ENCODE measurements around the gene WDR86. TPM values are rescaled to one million over a fixed set of nuclear protein-coding genes. Genes with fewer than 3 reads are reported as not detected.

The WDR86 gene
- total RNA-seq, 2 experiments from 2014 or later = 2.1 to 4.0 TPM

GRCh38 chr7:151393031-151393977, 16.5 kb downstream of the WDR86 start:
- Mint-ChIP-seq H3K27me3 (peaks cover 2% of the 10 kb centered on the region), H3K27ac (no peak overlapping the region), H3K9me3 (peaks cover 5% of the 10 kb centered on the region), H3K4me1 (peaks cover 6% of the 10 kb centered on the region), H3K36me3 (no peaks in the 10 kb centered on the region), H3K4me3 (no peak overlapping the region)
- DNase-seq (no peak), ATAC-seq (ENCODE audit: low read depth) (no peak)
- POLR2A ChIA-PET = no interaction called here

- H3K36me3 Mint-ChIP-seq = no peaks in the 10 kb centered on the region
- DNase-seq (no peak), ATAC-seq (ENCODE audit: low read depth) (no peak)
- no peak overlapping the region for H3K4me3 Mint-ChIP-seq
- no peak overlapping the region for H3K27ac Mint-ChIP-seq
- H3K9me3 Mint-ChIP-seq = no peaks in the 10 kb centered on the region
- H3K27me3 Mint-ChIP-seq = peaks cover 2% of the 10 kb centered on the region
- no peaks in the 10 kb centered on the region for H3K4me1 Mint-ChIP-seq
- POLR2A ChIA-PET = no interaction called here
Measured at GRCh38 chr7:151392426-151392825, 17.4 kb downstream of the WDR86 start.

GRCh38 chr7:151392002-151392401, 17.8 kb downstream of the WDR86 start:
- DNase-seq (no peak), ATAC-seq (ENCODE audit: low read depth) (no peak)
- POLR2A ChIA-PET = no interaction called here
- Mint-ChIP-seq H3K9me3 (no peaks in the 10 kb centered on the region), H3K27me3 (peaks cover 2% of the 10 kb centered on the region), H3K27ac (no peak overlapping the region), H3K4me1 (no peaks in the 10 kb centered on the region), H3K36me3 (no peaks in the 10 kb centered on the region), H3K4me3 (no peak overlapping the region)

- POLR2A ChIA-PET = no interaction called here
Measured at GRCh38 chr7:151391358-151391730, 18.5 kb downstream of the WDR86 start.

GRCh38 chr7:151390598-151391357, 19.1 kb downstream of the WDR86 start:
- Mint-ChIP-seq H3K27ac (no peak overlapping the region), H3K27me3 (peaks cover 2% of the 10 kb centered on the region), H3K9me3 (no peaks in the 10 kb centered on the region), H3K4me1 (no peaks in the 10 kb centered on the region), H3K4me3 (no peak overlapping the region), H3K36me3 (no peaks in the 10 kb centered on the region)
- POLR2A ChIA-PET = no interaction called here
- no peak for DNase-seq
- no peak for ATAC-seq (ENCODE audit: low read depth)

More at GRCh38 chr7:151391358-151391730, 18.5 kb downstream of the WDR86 start:
- DNase-seq (no peak), ATAC-seq (ENCODE audit: low read depth) (no peak)
- Mint-ChIP-seq H3K36me3 (no peaks in the 10 kb centered on the region), H3K9me3 (no peaks in the 10 kb centered on the region), H3K27ac (no peak overlapping the region), H3K27me3 (peaks cover 2% of the 10 kb centered on the region), H3K4me1 (no peaks in the 10 kb centered on the region), H3K4me3 (no peak overlapping the region)

GRCh38 chr7:151389768-151390597, 19.9 kb downstream of the WDR86 start:
- no peak overlapping the region for H3K4me3 Mint-ChIP-seq
- H3K27ac Mint-ChIP-seq = no peak overlapping the region
- no peaks in the 10 kb centered on the region for H3K9me3 Mint-ChIP-seq
- no peaks in the 10 kb centered on the region for H3K36me3 Mint-ChIP-seq
- DNase-seq = no peak
- H3K4me1 Mint-ChIP-seq = no peaks in the 10 kb centered on the region
- ATAC-seq (ENCODE audit: low read depth) = no peak
- H3K27me3 Mint-ChIP-seq = peaks cover 2% of the 10 kb centered on the region
- POLR2A ChIA-PET = no interaction called here

GRCh38 chr7:151389096-151389767, 20.6 kb downstream of the WDR86 start:
- DNase-seq = no peak
- Mint-ChIP-seq H3K27me3 (peaks cover 5% of the 10 kb centered on the region), H3K36me3 (no peaks in the 10 kb centered on the region), H3K4me1 (no peaks in the 10 kb centered on the region), H3K4me3 (no peak overlapping the region), H3K27ac (no peak overlapping the region), H3K9me3 (no peaks in the 10 kb centered on the region)
- POLR2A ChIA-PET = no interaction called here
- no peak for ATAC-seq (ENCODE audit: low read depth)

- ATAC-seq (ENCODE audit: low read depth) (no peak), DNase-seq (no peak)
- H3K36me3 Mint-ChIP-seq = no peaks in the 10 kb centered on the region
- H3K4me1 Mint-ChIP-seq = no peaks in the 10 kb centered on the region
- POLR2A ChIA-PET = no interaction called here
- H3K27me3 Mint-ChIP-seq = peaks cover 13% of the 10 kb centered on the region
- H3K9me3 Mint-ChIP-seq = no peaks in the 10 kb centered on the region
- no peak overlapping the region for H3K4me3 Mint-ChIP-seq
- no peak overlapping the region for H3K27ac Mint-ChIP-seq
Measured at GRCh38 chr7:151388430-151388829, 21.4 kb downstream of the WDR86 start.

GRCh38 chr7:151388007-151388297, 21.9 kb downstream of the WDR86 start:
- Mint-ChIP-seq H3K36me3 (no peaks in the 10 kb centered on the region), H3K4me1 (no peaks in the 10 kb centered on the region), H3K9me3 (no peaks in the 10 kb centered on the region), H3K4me3 (no peak overlapping the region), H3K27ac (no peak overlapping the region), H3K27me3 (peaks cover 18% of the 10 kb centered on the region)
- ATAC-seq (ENCODE audit: low read depth) (no peak), DNase-seq (no peak)
- POLR2A ChIA-PET = no interaction called here

GRCh38 chr7:151387161-151388006, 22.5 kb downstream of the WDR86 start:
- ATAC-seq (ENCODE audit: low read depth) (no peak), DNase-seq (no peak)
- Mint-ChIP-seq H3K4me3 (no peak overlapping the region), H3K27me3 (peaks cover 24% of the 10 kb centered on the region), H3K9me3 (no peaks in the 10 kb centered on the region), H3K4me1 (peaks cover 2% of the 10 kb centered on the region), H3K36me3 (no peaks in the 10 kb centered on the region), H3K27ac (no peak overlapping the region)
- POLR2A ChIA-PET = no interaction called here

- DNase-seq (no peak), ATAC-seq (ENCODE audit: low read depth) (no peak)
- POLR2A ChIA-PET = no interaction called here
- Mint-ChIP-seq H3K4me1 (peaks cover 6% of the 10 kb centered on the region), H3K9me3 (no peaks in the 10 kb centered on the region), H3K27ac (no peak overlapping the region), H3K36me3 (no peaks in the 10 kb centered on the region), H3K27me3 (peaks cover 28% of the 10 kb centered on the region), H3K4me3 (no peak overlapping the region)
Measured at GRCh38 chr7:151386301-151387160, 23.3 kb downstream of the WDR86 start.

All from activated naive CD8-positive, alpha-beta T cell treated with anti-CD3 and anti-CD28 coated beads, Interleukin-2, amount 10 ng/mL, durations not matched to agents 7 days and 5 days (primary cell).